ENCODE results near the gene OSBPL6.

OSBPL6 gene

DNA sequence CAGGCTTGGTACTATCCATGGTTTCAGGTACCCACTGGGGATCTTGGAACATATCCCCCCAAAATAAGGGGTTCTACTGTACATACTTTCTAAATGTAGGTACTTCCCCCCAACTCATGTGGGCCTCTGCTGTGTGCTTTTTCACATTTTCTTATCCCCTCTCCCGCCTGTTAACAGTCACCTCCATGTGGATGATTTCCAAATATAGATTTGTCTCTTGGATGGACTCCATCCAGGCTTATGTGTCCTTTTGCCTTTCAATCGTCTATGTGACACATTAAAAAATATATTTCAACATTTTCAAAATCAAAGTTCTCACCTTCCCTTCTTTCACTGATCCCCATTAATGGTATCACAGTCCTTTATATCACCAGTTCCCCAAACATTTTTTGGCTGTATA is 44.4 kb downstream of the OSBPL6 start:
- DNase-seq (ENCODE audit: low read depth): no peak

DNA sequence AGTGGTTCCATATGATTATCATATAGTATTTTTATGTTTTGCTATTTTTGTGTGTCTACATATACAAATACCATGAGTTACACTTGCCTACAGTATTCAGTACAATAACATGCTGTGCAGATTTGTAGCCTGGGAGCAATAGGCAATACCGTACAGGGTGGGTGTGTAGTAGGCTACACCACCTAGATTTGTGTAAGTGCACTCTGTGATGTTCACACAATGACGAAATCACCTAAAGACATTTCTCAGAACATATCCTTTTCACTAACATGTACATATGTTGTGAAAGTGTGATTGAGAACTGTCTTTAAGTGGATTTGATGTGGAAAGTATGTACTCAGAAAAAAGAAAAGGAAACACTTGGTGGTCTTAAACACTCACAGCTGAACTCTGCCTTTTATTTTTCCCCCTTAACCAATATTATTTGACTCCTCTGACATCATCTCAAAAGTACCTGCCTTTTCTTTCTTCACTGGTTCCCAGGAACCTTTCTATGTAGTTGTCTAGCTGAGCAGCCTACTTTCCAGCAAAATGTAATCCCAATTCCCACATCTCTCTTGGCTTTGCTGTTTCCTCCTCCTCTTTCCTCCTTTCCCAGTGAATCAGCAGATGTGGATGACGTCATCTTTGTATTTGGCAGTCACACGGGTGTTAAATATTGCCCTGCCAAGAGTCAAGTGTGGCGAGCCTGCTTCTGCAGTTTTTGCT is 47.7 kb downstream of the OSBPL6 start:
- DNase-seq (ENCODE audit: low read depth): no peak

DNA sequence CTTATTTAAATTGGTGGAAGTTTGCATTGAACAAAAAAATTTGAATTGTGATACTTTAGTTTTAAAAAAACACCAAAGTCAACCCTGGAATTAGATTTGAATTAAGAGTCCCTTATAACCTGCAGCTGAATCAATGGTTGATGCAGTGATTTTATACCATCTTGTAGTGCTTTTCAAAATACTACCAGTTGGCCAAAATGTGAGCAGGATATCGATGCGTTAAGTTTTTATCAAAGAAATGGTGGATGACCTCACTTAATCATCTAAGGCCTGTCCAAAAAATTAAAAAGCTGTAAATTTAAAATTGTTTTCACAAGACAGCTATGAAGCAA is 48.2 kb downstream of the OSBPL6 start:
- DNase-seq (ENCODE audit: low read depth): no peak

DNA sequence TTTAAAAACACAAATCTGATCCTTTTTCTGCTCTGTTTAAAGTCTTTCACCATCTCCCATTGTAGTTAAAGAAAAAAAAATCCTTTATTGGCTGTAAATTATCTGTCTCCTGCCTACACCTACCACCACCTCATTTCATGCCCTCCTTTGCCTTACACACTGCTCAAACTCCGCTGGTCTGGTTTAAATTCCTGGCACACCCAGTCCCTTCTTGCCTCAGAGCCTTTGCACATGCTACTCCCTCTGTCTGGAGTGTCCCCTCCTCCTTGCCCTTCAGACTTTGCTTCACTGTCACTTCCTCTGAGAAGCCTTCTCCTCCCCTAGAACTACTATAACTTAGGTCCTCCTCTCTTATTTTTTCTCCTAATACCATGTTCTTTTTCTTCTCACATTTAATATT is 49.6 kb downstream of the OSBPL6 start:
- DNase-seq (ENCODE audit: low read depth): no peak

DNA sequence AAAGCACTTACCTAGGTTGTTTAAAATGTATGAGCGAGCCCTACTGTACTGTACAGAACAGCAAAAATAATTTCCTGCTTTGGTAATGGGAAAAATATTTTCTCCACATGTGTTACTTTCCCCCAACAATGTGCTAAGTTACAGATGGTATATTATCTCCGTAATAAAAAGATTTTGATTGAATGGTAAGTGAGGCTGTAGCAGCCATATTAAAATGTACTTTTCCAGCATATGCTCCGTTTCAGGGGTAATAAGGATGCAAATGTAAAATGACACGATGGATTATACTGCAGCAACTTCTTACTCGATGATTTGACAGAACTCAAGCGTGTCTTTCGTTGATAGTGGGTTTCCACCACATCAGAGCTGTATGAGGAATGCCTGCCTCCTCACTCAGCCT is 50.5 kb downstream of the OSBPL6 start:
- DNase-seq (ENCODE audit: low read depth): no peak

DNA sequence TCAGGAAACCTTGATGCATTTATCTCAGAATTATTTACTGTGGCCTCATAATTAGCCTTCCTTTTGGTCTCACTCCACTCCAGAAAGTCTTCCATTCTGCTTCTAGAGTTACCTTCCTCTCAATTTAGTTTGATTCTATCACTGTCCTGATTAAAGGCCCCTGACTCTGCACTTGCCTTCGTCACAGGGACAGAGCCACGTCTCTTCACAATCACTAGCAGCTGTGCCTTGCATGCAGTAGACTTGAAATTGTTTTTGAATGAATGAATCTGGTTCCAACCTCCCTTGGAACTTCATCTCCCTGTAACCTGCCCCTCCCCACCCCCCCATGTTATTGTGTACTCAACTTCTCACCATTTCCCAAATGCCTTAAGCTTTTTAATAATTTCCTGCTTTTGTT is 52.4 kb downstream of the OSBPL6 start:
- no peak for DNase-seq (ENCODE audit: low read depth)

DNA sequence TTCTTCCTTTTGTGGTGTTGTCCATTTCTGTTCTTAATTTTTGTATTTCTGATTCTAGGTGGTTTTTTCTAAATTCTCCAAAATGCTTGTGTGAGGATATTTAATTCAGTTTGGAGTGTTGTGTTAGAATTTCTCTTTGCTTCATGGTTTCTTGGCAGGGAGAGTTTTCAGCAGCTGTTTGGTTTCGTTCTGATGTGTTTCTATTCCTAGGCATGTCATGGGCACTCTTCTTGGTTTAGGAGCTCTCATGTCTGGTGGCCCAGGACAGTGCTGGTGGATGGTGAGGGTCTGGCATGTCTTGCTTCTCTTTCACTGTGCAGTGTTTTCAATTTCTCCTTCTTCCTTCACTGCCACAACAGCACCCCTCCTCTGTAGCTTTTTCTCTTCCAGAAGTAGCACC is 52.9 kb downstream of the OSBPL6 start:
- DNase-seq (ENCODE audit: low read depth): no peak

DNA sequence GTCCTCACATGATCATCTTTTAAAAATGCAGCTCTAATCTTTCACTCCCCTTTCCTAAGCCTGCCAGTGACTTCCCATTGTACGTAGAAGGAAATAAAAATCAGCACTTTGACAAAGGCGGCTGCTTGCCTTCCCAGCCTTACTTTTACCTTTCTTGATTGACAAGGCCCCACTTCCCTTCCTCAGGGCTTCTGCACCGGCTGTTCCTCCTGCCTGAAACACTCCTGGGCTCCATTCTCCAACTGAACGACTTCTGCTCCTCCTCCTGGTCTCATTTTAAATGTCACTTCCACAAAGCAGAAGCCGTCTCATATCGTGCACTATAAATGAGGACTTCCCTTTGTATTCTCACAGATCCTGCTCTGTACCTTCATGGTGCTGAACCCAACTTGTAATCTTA is 56.1 kb downstream of the OSBPL6 start:
- no peak for DNase-seq (ENCODE audit: low read depth)

DNA sequence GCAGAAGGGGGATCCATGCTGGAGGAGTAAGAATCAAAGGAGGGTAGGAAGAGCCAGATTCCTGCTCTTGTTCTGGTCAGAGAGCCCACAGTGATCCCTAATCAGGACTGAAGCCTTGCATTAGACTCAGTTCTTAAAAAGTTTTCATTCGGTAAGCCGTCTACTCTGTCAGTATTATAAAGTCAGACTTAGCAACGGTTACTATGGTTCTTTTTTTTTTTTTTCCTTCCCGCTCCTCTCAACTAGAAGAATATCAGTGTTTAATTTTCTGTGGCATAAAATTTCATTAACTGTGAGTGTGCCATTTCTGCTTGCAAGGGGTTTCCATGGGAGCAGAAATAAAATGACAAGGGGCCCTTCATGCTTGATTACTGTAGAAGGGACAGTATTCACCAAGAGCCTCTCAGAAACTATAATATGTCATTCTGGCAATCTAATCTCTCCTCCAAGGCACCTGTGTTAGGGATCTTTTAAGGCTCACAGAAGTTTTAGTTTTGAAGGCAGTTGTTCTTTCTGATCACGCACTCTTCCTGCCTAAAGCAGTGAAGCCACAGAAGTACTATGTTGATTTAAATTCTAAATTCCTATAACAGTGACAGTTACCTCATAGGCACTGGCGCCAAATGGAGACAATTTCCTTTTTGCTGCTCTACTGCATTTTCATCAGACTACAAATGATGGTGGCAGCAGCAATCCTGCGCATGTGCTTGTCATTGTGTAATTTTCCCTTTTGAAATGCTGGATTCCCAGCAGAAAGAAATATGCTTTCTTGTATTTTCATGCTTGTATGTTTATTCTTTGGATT is 57.0 kb downstream of the OSBPL6 start:
- no peak for DNase-seq (ENCODE audit: low read depth)

DNA sequence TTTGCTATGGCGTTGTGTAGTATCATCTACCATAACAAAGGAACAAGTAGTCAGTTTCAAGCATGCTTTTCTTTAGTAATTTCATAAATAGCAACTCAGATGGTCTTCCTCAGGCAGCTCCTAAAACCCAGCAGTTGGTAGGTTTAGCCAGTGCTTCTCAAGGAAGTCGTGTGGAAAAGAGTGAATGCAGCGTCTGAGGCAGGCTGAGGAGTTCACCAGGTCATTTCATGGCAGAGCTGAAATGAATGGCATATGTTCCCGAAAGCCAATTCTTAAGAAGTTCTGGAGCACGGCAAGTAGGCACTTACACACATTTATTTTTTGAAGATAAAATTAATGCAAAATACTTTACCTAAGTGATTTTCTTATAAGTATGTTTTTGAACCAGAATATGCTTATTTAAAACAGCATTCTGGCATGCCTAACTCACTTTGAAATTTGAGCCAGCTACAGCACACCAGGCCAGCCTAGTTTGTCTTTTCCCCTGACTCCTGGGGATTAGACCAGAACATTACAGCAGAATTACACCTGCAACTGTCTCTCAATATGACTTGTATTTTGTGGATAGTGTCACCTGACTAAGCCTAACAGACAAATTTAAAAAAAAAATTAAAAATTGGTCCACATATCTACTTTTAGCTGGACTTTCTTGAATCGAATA is 62.2 kb downstream of the OSBPL6 start:
- no peak for DNase-seq (ENCODE audit: low read depth)

DNA sequence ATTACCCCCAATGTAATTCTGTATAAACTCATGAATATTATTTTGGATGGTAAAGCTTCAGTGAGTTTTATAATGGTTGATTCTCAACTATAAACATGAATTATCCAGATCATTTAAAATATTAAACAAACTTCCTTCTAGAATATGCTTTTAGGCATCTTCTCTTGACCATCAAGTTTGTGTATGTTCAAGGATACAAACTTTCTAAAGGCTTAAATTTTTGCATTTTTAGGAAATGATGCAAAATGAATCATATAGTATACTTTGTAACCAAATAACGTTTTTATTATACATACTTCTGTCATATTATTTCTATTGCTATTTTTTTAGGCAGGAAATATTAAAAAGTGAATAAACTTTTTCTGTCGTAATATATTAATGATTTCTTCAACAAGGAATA is 62.8 kb downstream of the OSBPL6 start:
- DNase-seq (ENCODE audit: low read depth): no peak

DNA sequence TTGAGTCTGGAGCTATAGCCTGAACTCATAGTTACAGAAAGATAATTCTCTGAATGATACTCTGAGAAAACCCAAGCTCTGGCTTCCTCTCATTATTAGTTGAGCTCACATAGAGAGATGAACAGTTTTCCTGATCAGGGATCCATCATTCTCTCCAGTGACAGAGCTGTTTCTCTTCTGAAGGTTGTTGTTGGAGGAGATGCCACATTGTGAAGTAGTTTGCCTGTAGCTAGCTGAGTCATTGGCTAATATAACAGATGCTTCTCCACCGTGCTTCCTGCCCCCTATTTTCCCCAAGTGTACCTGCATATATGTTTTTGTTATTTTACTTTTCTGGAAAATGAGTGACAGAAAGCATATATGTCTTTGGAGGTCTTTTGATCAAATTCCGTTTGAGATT is 64.6 kb downstream of the OSBPL6 start:
- DNase-seq (ENCODE audit: low read depth): no peak

DNA sequence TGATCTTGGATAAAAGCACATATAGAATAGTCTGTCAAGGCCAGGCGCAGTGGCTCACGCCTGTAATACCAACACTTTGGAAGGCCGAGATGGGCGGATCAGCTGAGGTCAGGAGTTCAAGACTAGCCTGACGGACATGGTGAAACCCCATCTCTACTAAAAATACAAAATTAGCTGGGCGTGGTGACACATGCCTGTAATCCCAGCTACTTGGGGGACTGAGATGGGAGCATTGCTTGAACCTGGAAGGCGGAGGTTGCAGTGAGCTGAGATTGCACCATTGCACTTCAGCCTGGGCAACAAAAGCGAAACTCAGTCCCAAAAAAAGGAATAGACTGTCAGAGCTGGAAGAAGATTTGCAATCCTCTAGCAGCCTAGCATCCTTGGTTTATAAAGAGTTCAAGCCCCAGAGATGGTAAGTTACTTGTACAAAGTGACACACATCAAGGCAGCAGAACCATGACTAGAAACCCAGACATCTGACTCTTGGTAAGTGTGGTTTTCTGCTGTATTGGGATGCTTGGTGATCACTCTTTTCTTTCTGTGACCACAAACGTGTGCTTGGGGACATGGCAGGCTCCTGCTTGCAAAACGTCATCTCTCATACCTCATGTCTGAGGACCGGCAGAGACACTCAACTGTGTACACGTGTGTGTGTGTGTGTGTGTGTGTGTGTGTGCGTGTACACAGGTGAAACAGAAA is 69.0 kb downstream of the OSBPL6 start:
- DNase-seq (ENCODE audit: low read depth): no peak

DNA sequence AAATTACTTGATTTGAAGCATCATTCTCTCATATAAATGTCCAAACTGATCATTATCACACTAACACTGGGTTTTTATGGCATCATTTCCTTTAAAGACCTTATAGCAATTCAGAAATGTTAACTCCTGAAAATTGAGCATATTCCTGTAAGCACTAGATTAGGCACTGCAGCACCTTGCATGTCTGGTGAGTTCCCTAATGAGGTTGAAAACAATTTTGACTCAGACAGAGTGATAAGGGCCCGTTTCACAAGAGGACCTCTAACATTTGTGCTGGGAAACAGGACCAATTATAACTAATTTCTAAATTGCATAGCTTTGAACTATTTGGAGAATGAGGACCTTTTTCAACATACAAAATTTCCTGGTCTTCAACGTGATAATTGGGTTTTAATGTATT is 69.9 kb downstream of the OSBPL6 start:
- no peak for DNase-seq (ENCODE audit: low read depth)

DNA sequence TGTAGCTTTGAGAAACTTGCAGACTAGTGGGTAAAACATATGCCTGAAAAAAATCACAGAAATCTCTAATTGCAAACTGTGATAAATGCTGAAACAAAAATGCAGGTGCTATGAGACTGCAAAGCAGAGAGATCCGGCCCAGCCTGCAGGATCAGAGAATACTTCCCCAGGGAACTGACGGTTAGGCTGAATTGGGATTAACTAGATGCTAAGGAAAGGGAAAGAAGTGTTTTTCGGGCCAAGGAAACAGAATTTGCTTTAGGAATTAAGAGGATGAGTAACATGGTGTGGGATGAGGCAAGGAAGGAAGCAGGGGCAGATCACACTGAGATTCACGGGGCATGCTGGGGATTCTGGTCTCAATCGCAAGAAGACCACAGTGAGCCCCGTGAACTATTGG is 71.5 kb downstream of the OSBPL6 start:
- DNase-seq (ENCODE audit: low read depth): no peak

DNA sequence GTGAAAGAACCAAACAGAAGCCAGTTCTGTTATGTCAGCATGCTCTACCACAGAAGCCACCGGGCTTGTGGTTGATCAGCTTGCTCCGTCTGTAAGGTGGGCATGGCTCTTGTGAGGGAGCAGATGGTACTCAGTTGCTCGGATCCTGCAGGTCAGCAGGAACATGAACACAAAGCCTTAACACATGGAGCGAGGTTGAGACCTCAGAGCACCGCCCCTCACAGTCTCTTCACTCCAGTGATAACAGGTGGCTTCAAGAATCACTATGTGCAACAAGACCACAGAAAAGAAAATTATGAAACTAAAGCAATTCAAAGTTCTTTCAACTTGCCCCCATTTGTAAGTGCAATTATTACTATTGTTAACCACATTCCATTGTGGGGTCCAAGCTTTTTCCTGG is 72.1 kb downstream of the OSBPL6 start:
- no peak for DNase-seq (ENCODE audit: low read depth)

DNA sequence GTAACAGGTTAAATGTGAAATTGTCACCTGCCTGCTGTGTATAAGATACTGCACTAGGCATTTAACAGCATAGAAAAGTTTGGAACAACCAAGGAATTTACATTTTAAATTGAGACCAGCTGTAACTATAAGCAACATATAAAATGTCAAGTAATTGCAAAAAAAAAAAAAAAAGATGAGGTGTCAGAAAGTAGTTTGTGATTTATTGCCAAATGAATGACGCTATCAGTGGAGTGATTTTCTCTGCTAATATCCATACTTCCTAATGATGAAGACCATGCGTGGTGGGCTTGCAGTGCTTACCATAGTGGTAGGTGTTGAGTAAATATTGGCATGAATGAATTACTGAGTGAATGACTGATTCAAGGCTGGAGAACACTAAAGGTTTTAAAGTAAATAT is 73.3 kb downstream of the OSBPL6 start:
- DNase-seq (ENCODE audit: low read depth): no peak

DNA sequence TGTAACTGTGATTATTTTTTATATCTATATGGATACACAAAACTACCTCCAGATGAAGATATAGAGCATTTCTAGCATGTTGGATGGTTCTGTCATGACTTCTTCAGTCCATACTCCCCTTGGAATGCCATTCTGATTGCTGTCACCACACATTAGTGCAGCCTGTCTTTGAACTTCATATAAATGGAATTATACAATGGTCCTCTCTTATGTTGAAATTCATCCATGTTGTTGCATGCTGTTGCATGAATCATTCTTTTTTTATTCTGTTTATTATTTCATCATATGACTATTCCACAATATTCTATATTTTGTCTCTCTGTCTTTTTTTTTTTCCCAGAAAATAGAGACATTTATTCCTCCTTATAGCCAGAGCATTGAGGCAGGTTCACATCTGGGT is 74.1 kb downstream of the OSBPL6 start:
- DNase-seq (ENCODE audit: low read depth): no peak

DNA sequence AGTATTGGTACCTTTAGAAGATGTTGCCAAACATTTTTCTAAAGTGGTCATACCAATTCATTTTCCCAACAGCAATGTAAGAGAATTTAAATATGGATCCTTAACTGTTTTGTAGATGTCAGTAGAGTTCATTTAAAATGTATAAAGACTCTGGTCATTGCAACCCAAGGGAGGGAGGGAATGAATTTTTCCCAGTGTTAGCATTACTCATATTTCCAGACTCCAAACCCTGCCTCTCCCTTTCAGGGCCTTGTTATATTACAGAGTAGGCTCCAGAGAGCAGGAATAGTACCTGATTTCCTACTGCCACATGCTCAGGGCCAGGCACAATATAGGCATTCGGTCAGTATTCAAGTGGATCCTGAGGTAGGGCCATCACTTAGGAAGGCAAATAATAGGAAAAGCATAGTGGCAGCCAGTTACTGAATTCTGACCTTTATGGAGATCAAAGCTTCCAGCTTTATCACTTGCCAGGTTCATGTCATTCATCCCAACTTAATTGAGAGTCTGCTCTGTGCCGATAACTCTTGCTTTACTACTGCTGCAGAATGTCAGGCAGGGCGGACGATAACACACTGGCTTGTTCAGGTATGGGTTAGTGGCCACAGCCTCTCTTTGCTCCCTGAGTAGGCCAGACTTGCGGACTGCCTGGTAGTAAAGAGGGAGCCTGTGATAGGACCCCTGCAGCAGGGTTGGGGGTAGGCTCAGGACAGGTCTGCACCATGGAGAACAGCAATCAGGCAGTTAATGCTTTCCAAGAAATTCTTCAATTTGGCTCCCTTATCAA is 75.3 kb downstream of the OSBPL6 start:
- no peak for DNase-seq (ENCODE audit: low read depth)

DNA sequence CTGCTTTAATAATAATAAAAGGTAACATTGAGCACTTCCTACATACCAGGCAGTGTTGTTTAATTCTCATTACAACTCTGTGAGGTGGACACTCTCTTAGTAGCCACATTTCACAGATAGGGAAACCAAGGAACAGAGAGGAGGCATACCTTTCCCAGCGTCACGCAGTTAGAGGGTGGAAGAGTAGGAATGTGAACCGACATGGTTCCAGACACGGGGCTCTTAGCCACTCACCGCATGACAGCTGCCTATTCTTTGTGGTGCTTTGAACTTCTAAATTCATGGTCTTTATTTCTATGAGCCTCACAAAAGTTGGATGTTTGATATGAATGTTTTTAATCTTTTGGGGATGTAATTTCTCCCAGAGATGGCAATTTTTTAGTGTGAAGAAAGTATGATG is 76.0 kb downstream of the OSBPL6 start:
- no peak for DNase-seq (ENCODE audit: low read depth)

DNA sequence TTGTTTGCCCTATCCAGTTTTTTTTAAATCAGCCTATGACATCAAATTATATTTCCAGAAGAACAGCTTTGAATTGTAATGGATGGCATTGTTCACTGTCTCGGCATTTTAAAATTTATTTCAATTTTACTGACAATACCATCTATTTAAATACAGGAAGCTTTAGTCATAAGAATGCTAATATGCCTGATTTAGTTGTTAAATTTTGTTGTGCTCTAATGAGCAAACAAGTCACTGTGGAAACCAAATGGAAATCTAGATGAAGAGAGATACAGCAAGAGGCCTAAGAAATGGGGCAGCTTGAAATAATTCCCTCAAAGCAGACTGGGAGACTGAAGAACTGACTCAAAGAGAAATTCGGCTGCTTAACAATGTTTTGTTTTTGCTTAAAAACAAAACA is 76.8 kb downstream of the OSBPL6 start:
- no peak for DNase-seq (ENCODE audit: low read depth)

Data from activated gamma-delta T cell treated with anti-CD3 and anti-CD28 coated beads, Interleukin-2, amount 50 U/mL, for 16 hours (primary cell).